NCI-H1436 treated with DMSO at 0.1 percent for 48 hours (cell line): ENCODE data around the gene CYTIP.
"Not testable (repeated sequence)": the region's sequence is repeated elsewhere in the genome, so short reads cannot be mapped to it uniquely, and the experiment has no call there.

Experiments
- DNase-seq: peaks from one replicate; lab custom pipeline; 2025; lab: John Stamatoyannopoulos, UW

The CYTIP gene

GRCh38 chr2:157424374-157424773, 19.5 kb downstream of the CYTIP start:
- DNase-seq, result no peak

GRCh38 chr2:157421964-157422363, 21.9 kb downstream of the CYTIP start:
- DNase-seq, result no peak

- DNase-seq, result no peak
Measured at GRCh38 chr2:157421331-157421944, 22.5 kb downstream of the CYTIP start.

- DNase-seq, result no peak
Measured at GRCh38 chr2:157420771-157421323, 23.0 kb downstream of the CYTIP start.

- DNase-seq, result no peak
Measured at GRCh38 chr2:157419031-157419575, 24.8 kb downstream of the CYTIP start.

GRCh38 chr2:157418239-157418641, 25.6 kb downstream of the CYTIP start:
- DNase-seq, result no peak

GRCh38 chr2:157415591-157416101, 28.2 kb downstream of the CYTIP start:
- DNase-seq, result no peak

GRCh38 chr2:157414050-157414449, 29.8 kb downstream of the CYTIP start:
- DNase-seq, result no peak

GRCh38 chr2:157413326-157414035, 30.4 kb downstream of the CYTIP start:
- no peak for DNase-seq

GRCh38 chr2:157411624-157412336, 32.1 kb downstream of the CYTIP start:
- no peak for DNase-seq

GRCh38 chr2:157405398-157405797, 38.5 kb downstream of the CYTIP start:
- DNase-seq, result not testable (repeated sequence)

GRCh38 chr2:157404363-157404762, 39.5 kb downstream of the CYTIP start:
- DNase-seq, result no peak

GRCh38 chr2:157402801-157403485, 40.9 kb downstream of the CYTIP start:
- DNase-seq, result not testable (repeated sequence)

GRCh38 chr2:157395811-157396210, 48.1 kb downstream of the CYTIP start:
- no peak for DNase-seq

GRCh38 chr2:157394928-157395327, 49.0 kb downstream of the CYTIP start:
- no peak for DNase-seq

GRCh38 chr2:157393348-157393747, 50.5 kb downstream of the CYTIP start:
- no peak for DNase-seq

GRCh38 chr2:157388827-157389226, 55.1 kb downstream of the CYTIP start:
- DNase-seq, result no peak

- no peak for DNase-seq
Measured at GRCh38 chr2:157386747-157387146, 57.1 kb downstream of the CYTIP start.

GRCh38 chr2:157386247-157386646, 57.6 kb downstream of the CYTIP start:
- no peak for DNase-seq

- no peak for DNase-seq
Measured at GRCh38 chr2:157377861-157378260, 66.0 kb downstream of the CYTIP start.

GRCh38 chr2:157376041-157376440, 67.8 kb downstream of the CYTIP start:
- no peak for DNase-seq

- no peak for DNase-seq
Measured at GRCh38 chr2:157375384-157375783, 68.5 kb downstream of the CYTIP start.
